Fibroblast of skin of right quadriceps (primary cell): Measurements from ENCODE around the gene PPP1CB.

ENCODE experiments used
- DNase-seq: peaks from one replicate; pipeline ENCODE4 v3.0.0-alpha.2; 2013

The PPP1CB gene

GRCh38 chr2:28745876-28746275 lies 5.8 kb upstream of the PPP1CB start:
- no peak for DNase-seq

- no peak for DNase-seq
Observed at GRCh38 chr2:28746429-28747111, 5.1 kb upstream of the PPP1CB start.

- no peak for DNase-seq
Observed at GRCh38 chr2:28747714-28748113, 3.9 kb upstream of the PPP1CB start.

GRCh38 chr2:28748176-28748575 lies 3.5 kb upstream of the PPP1CB start:
- DNase-seq, result no peak

GRCh38 chr2:28748941-28749340 lies 2.7 kb upstream of the PPP1CB start:
- no peak for DNase-seq

GRCh38 chr2:28749526-28749925 lies 2.1 kb upstream of the PPP1CB start:
- DNase-seq, result no peak

- DNase-seq, result no peak
Observed at GRCh38 chr2:28750316-28751251, 1.0 kb upstream of the PPP1CB start.

- DNase-seq, result no peak
Observed at GRCh38 chr2:28751956-28752630, 463 bp downstream of the PPP1CB start.

GRCh38 chr2:28752631-28753376 lies 1.2 kb downstream of the PPP1CB start:
- no peak for DNase-seq

- peak; percentile 23 for DNase-seq
Observed at GRCh38 chr2:28754321-28754720, 2.7 kb downstream of the PPP1CB start.

- peak; percentile 25 for DNase-seq
Observed at GRCh38 chr2:28755421-28755820, 3.8 kb downstream of the PPP1CB start.

- DNase-seq, result no peak
Observed at GRCh38 chr2:28758459-28758858, 6.8 kb downstream of the PPP1CB start.

- no peak for DNase-seq
Observed at GRCh38 chr2:28761420-28761819, 9.8 kb downstream of the PPP1CB start.

GRCh38 chr2:28764909-28765711 lies 13.5 kb downstream of the PPP1CB start:
- peak; percentile 92 for DNase-seq

GRCh38 chr2:28766070-28766469 lies 14.4 kb downstream of the PPP1CB start:
- no peak for DNase-seq

- DNase-seq, result no peak
Observed at GRCh38 chr2:28767337-28767736, 15.7 kb downstream of the PPP1CB start.

- DNase-seq, result no peak
Observed at GRCh38 chr2:28768422-28768821, 16.8 kb downstream of the PPP1CB start.

- DNase-seq, result no peak
Observed at GRCh38 chr2:28768952-28769351, 17.3 kb downstream of the PPP1CB start.

- no peak for DNase-seq
Observed at GRCh38 chr2:28772351-28772750, 20.7 kb downstream of the PPP1CB start.

- no peak for DNase-seq
Observed at GRCh38 chr2:28776471-28776870, 24.8 kb downstream of the PPP1CB start.

GRCh38 chr2:28778392-28778791 lies 26.8 kb downstream of the PPP1CB start:
- DNase-seq, result no peak

- DNase-seq, result no peak
Observed at GRCh38 chr2:28779001-28779400, 27.4 kb downstream of the PPP1CB start.
